HG03196 (cell line): ENCODE measurements around the gene ANXA4.

Source experiments
- ATAC-seq: cut with Tn5 transposase; IDR thresholded peaks from one replicate; pipeline ENCODE4 v1.9.1; 2021; ENCODE audit not compliant: unreplicated experiment

The ANXA4 gene

GRCh38 chr2:69776886-69777785 is 35.2 kb downstream of the ANXA4 start:
- no peak for ATAC-seq

- no peak for ATAC-seq
Observed at GRCh38 chr2:69777786-69778105, 35.8 kb downstream of the ANXA4 start.

GRCh38 chr2:69779258-69780001 is 37.5 kb downstream of the ANXA4 start:
- ATAC-seq, result no peak

- peak; percentile 14 for ATAC-seq
Observed at GRCh38 chr2:69780921-69781320, 39.0 kb downstream of the ANXA4 start.

- peak; percentile 60 for ATAC-seq
Observed at GRCh38 chr2:69781321-69782248, 39.7 kb downstream of the ANXA4 start.

- no peak for ATAC-seq
Observed at GRCh38 chr2:69784228-69784627, 42.3 kb downstream of the ANXA4 start.

GRCh38 chr2:69785358-69785757 is 43.4 kb downstream of the ANXA4 start:
- no peak for ATAC-seq

- no peak for ATAC-seq
Observed at GRCh38 chr2:69786052-69786560, 44.2 kb downstream of the ANXA4 start.

- ATAC-seq, result no peak
Observed at GRCh38 chr2:69789175-69789721, 47.3 kb downstream of the ANXA4 start.

GRCh38 chr2:69789772-69790600 is 48.1 kb downstream of the ANXA4 start:
- peak; percentile 34 for ATAC-seq

- no peak for ATAC-seq
Observed at GRCh38 chr2:69790601-69790959, 48.6 kb downstream of the ANXA4 start.

GRCh38 chr2:69791045-69791444 is 49.1 kb downstream of the ANXA4 start:
- ATAC-seq, result no peak

GRCh38 chr2:69796174-69796573 is 54.2 kb downstream of the ANXA4 start:
- ATAC-seq, result no peak

- no peak for ATAC-seq
Observed at GRCh38 chr2:69797235-69797634, 55.3 kb downstream of the ANXA4 start.

GRCh38 chr2:69797836-69798289 is 55.9 kb downstream of the ANXA4 start:
- no peak for ATAC-seq

- ATAC-seq, result no peak
Observed at GRCh38 chr2:69798290-69798908, 56.5 kb downstream of the ANXA4 start.

- no peak for ATAC-seq
Observed at GRCh38 chr2:69798909-69799526, 57.1 kb downstream of the ANXA4 start.

- no peak for ATAC-seq
Observed at GRCh38 chr2:69801745-69802290, 59.9 kb downstream of the ANXA4 start.
